ENCODE measurements around the gene TF.

Gene TF

GRCh38 chr3:133836497-133837158 is 90.4 kb downstream of the TF start:
- no peak for DNase-seq (ENCODE audit: low read depth)

DNA sequence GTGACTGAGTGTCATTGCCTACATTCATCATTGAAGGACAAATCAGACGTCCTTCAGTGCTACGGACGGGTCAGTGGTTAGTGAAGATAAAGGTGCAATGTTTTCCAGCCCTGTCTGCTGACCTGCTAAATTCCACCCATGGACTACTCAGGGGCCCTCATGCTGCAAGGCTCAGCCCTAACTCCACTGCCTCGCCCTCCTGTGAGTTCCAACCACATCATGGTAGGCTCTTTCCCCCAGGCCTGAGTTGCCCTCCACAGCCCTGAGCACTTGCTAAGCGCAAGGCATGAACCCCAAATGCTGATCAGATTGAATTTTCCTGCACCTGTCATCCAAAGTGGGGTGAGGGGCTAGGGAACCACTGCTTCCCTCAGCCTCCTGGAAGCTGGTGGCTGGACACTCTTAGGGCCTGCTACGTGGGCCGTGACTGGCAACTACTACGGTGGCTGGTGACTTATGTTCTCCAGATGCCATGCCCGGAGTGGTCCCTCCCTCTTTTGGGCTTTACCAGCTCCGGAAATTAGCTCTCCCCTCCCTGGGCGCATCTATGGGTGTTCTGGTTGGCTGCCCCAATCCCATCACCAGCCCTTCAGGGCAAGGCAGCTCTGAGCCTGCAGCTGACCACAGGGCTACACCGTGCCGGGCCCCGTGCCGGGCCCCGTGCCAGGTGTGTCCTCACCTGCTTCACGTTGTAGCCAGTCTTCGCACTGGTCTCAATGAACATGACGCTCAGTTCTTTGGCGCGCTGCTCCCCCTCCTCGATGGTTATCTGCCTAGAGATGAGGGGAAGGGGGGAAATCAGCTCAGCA is 91.5 kb downstream of the TF start:
- no peak for DNase-seq (ENCODE audit: low read depth)

GRCh38 chr3:133838296-133838789 is 92.2 kb downstream of the TF start:
- DNase-seq (ENCODE audit: low read depth), result no peak

- DNase-seq (ENCODE audit: low read depth), result no peak
These were observed 93.0 kb downstream of the TF start for GRCh38 chr3:133838916-133839800.

DNA sequence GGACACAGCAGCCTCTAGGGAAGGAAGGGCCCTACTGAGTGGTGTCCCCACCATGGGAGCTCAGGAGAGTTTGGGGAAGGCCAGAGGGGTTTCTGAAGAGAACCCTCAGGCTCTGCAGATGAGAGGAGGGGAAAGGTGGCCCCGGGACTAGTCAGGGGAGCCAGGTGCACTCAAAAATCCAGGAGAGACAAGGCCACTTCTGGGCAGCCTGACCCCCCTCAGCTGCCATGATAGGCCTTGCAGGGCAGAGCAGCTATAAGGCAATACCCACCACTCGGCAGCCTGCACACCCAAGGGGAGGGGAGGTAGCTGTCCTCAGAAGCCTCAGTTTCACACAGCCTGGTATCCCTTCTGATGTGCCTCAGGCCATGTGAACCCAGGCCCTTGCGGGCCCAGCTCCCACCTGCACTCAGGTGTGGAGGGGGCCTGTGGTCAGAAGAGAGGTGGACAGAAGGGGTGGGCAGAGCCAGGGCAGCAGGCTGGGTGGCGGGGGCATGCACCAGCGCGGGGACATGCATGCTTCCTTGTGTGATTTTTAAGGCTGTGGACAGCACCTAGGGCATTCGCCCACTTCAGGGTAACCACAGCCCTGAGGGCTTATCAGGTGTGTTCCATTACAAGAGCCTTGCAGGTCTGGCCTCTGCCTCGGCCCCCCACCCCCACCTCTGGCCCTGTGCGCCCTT is 94.0 kb downstream of the TF start:
- DNase-seq (ENCODE audit: low read depth), result no peak

- no peak for DNase-seq (ENCODE audit: low read depth)
These were observed 94.6 kb downstream of the TF start for GRCh38 chr3:133840767-133841166.

GRCh38 chr3:133841196-133841595 is 95.0 kb downstream of the TF start:
- no peak for DNase-seq (ENCODE audit: low read depth)

DNA sequence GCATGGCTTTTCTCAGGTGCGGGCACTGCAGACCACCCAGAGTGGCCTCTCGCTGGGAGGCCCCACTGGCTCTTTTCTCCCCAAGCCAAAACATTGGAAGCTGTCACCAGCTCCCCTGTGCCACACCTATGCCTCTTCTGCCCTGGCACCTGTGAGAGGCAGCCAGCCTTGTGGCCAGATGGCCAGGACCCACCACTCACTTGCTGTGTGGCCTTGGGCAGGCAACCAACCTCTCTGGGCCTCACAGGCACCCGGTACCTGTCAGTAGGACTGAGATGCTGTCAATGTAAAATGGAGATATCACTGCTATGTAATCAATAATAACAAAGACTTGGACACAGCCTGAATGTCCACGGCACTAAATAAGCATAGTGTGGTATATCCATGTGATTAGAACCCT is 96.0 kb downstream of the TF start:
- DNase-seq (ENCODE audit: low read depth), result no peak

GRCh38 chr3:133843634-133844033 is 97.4 kb downstream of the TF start:
- no peak for DNase-seq (ENCODE audit: low read depth)

DNA sequence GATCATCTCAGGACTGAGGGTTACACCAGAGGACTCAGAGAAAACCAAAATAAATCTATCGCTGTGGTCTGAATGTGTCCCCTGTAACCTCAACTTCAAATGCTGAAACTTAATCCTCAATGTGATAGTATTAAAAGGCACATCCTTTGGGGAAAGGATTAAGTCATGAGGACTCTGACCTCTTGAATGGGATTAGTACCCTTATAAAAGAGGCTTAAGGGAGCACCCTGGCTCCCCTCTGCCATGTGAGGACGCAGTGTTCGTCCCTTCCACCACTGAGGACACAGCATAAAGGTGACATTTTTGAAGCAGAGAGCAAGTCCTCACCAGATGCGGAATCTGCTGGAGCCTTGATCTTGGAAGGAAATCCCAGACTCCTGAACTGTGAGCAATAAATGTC is 98.9 kb downstream of the TF start:
- no peak for DNase-seq (ENCODE audit: low read depth)
